Measurements from ENCODE around the gene LSR. TPM values are rescaled to one million over a fixed set of nuclear protein-coding genes. Genes with fewer than 3 reads are reported as not detected.

Gene LSR
- total and polyA plus RNA-seq, 2 of the 4 experiments (the other 2 are of a cell fraction): 0.18 to 0.44 TPM

DNA sequence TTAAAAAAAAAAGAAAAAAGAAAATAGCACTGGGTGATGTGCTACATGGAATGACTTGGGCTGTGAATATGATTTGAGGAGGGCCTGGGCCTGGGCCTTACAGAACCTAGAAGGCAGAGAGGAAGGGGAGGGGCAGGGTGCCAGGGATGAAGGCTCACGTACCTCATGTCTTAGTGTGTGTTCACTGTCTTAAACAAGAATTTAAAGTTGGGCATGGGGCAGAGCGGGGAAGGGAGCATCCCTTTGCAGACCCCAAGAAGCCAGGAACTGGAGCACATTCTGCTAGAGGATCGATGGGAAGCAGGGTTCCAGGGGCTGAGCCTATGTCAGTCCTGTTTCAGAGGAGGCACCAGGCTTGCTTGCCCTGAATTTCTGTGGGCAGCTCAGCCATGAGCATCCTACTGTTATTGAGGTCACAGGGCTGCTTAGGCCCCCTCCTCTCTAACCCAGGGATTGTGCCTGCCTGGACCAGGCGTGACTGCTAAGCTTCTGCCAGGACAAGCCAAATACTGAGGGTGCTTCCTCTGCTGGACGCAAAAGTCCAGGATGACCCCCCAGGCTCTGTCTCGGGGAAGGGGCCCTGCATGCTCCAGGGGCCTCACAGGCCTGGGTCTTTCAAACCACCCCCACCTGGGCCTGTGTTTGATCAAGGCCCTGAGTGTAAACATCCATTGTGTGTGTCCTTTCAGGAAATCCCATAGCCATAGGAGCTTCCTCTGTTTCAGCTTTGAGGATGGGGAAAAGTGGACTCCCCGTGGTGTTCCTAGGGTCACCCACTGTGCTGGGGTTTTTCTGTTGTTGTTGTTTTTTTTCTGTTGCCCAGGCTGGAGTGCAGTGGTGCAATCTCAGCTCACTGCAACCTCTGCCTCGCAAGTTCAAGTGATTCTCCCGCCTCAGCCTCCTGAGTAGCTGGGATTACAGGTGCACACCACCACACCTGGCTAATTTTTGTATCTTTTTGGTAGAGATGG lies 4.8 kb downstream of the LSR start:
- no peak overlapping the region for H4K5ac ChIP-seq (ENCODE audit: low read depth, low read length)
- H3K23ac ChIP-seq (ENCODE audit: low read depth, low read length): no peak overlapping the region
- POLR2A ChIA-PET (ENCODE audit: unreplicated experiment): no interaction called here
- in situ Hi-C loops (cut with MboI; ENCODE audit: low sequenced_read_pairs) (no loop called here), dilution Hi-C loops (cut with HindIII; ENCODE audit: low sequenced_read_pairs, unreplicated experiment) (no loop called here), intact Hi-C loops (cut with micrococcal nuclease) (no loop called here)
- no peak overlapping the region for H3K14ac ChIP-seq (replicated peaks; ENCODE audit: low read depth, low read length)
- ATAC-seq (ENCODE audit: low read depth): no peak
- H4K91ac ChIP-seq (ENCODE audit: insufficient read depth, low read depth, low read length): no peak overlapping the region
- no peak overlapping the region for H2AK5ac ChIP-seq (ENCODE audit: low read depth, low read length)
- H2BK5ac ChIP-seq (ENCODE audit: low read depth, low read length, poor library complexity, severe bottlenecking): no peak overlapping the region
- H4K8ac ChIP-seq (ENCODE audit: low read depth in 2 of 2, low read length in 2 of 2): no peak overlapping the region
- no peak overlapping the region for H2BK120ac ChIP-seq (ENCODE audit: low read depth, low read length)
- no peaks in the 10 kb centered on the region for H4K20me1 ChIP-seq (ENCODE audit: insufficient read depth, low read length)
- no TSS peak for BruUV-seq (replicated peaks)
- H3K4me3 ChIP-seq (ENCODE audit: insufficient read depth, low read depth, low read length): no peak overlapping the region
- no peaks in the 10 kb centered on the region for H3K9me1 ChIP-seq (ENCODE audit: insufficient read depth, low read length)
- H2BK20ac ChIP-seq (ENCODE audit: low read depth, low read length): no peak overlapping the region
- no peaks in the 10 kb centered on the region for H3K36me3 ChIP-seq (ENCODE audit: control insufficient read depth, insufficient read depth, low read length)
- H3K9ac ChIP-seq (ENCODE audit: low read depth, low read length): no peak overlapping the region
- peaks cover 41% of the 10 kb centered on the region for H3K27me3 ChIP-seq (ENCODE audit: control insufficient read depth, insufficient read depth, low read length)
- H2AFZ ChIP-seq (replicated peaks; ENCODE audit: low read length, poor library complexity): no peak overlapping the region
- H3K9me3 ChIP-seq (ENCODE audit: control insufficient read depth, insufficient read depth, low read length): no peaks in the 10 kb centered on the region
- H3K4me2 ChIP-seq (ENCODE audit: low read depth, low read length): no peak overlapping the region
- H2BK15ac ChIP-seq (ENCODE audit: low read depth, low read length): no peak overlapping the region
- H2AK9ac ChIP-seq (replicated peaks; ENCODE audit: low read depth, low read length, poor library complexity): no peak overlapping the region
- 73% methylated on average over 5 of the region's 9 CpGs; no CpG with 5 or more reads in 1 of the 2 experiments for WGBS, 2 experiments (ENCODE audit: extremely low coverage in 2 of 2, insufficient read length in 1 of 2)
- CTCF ChIA-PET: interaction anchor here (1.2 kb wide), 1 partner anchor 13 kb away, joined by 3 read pairs; no protein-coding TSS in a partner anchor
- H3K79me1 ChIP-seq (ENCODE audit: low read depth in 1 of 2, low read length in 2 of 2): no peaks in the 10 kb centered on the region
- no peak overlapping the region for H3K4ac ChIP-seq (ENCODE audit: low read depth, low read length)
- H3K56ac ChIP-seq (ENCODE audit: extremely low read depth, insufficient read depth, low read length): no peak overlapping the region
- no peaks in the 10 kb centered on the region for H3K4me1 ChIP-seq (ENCODE audit: control insufficient read depth, insufficient read depth, low read length)
- no peak for DNase-seq
- no peak overlapping the region for H3K27ac ChIP-seq (ENCODE audit: insufficient read depth, low read length)
- H3K18ac ChIP-seq (ENCODE audit: low read depth, low read length): no peak overlapping the region
- TF ChIP-seq, protein P1, sequence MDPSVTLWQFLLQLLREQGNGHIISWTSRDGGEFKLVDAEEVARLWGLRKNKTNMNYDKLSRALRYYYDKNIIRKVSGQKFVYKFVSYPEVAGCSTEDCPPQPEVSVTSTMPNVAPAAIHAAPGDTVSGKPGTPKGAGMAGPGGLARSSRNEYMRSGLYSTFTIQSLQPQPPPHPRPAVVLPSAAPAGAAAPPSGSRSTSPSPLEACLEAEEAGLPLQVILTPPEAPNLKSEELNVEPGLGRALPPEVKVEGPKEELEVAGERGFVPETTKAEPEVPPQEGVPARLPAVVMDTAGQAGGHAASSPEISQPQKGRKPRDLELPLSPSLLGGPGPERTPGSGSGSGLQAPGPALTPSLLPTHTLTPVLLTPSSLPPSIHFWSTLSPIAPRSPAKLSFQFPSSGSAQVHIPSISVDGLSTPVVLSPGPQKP (IDR thresholded peaks at IDR 0.05; ENCODE audit: borderline replicate concordance, low read depth, low read length): no peak
- TF ChIP-seq, protein P2, sequence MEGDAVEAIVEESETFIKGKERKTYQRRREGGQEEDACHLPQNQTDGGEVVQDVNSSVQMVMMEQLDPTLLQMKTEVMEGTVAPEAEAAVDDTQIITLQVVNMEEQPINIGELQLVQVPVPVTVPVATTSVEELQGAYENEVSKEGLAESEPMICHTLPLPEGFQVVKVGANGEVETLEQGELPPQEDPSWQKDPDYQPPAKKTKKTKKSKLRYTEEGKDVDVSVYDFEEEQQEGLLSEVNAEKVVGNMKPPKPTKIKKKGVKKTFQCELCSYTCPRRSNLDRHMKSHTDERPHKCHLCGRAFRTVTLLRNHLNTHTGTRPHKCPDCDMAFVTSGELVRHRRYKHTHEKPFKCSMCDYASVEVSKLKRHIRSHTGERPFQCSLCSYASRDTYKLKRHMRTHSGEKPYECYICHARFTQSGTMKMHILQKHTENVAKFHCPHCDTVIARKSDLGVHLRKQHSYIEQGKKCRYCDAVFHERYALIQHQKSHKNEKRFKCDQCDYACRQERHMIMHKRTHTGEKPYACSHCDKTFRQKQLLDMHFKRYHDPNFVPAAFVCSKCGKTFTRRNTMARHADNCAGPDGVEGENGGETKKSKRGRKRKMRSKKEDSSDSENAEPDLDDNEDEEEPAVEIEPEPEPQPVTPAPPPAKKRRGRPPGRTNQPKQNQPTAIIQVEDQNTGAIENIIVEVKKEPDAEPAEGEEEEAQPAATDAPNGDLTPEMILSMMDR (conservative IDR thresholded peaks at IDR 0.05; ENCODE audit: low read depth, low read length): no peak
- TF ChIP-seq MAFK (IDR thresholded peaks at IDR 0.05; ENCODE audit: low read depth, low read length) (no peak), SMC3 (IDR thresholded peaks at IDR 0.05; ENCODE audit: low read depth, low read length) (no peak), FOS (IDR thresholded peaks at IDR 0.05; ENCODE audit: low read depth, low read length) (no peak), MXI1 (IDR thresholded peaks at IDR 0.05; ENCODE audit: borderline replicate concordance, low read depth, low read length) (no peak), RAD21 (IDR thresholded peaks at IDR 0.05; ENCODE audit: low read length) (no peak), NFE2L2 (IDR thresholded peaks at IDR 0.05; ENCODE audit: low read depth, low read length) (no peak), CEBPB (IDR thresholded peaks at IDR 0.05; ENCODE audit: low read depth, low read length) (no peak), POLR2A (IDR thresholded peaks at IDR 0.05; ENCODE audit: low read depth, low read length) (no peak), BHLHE40 (IDR thresholded peaks at IDR 0.05; ENCODE audit: low read depth, low read length) (no peak), RCOR1 (IDR thresholded peaks at IDR 0.05; ENCODE audit: insufficient replicate concordance, low read length) (no peak), MAZ (IDR thresholded peaks at IDR 0.05; ENCODE audit: borderline replicate concordance, low read depth, low read length) (no peak)
- TF ChIP-seq, protein P3, sequence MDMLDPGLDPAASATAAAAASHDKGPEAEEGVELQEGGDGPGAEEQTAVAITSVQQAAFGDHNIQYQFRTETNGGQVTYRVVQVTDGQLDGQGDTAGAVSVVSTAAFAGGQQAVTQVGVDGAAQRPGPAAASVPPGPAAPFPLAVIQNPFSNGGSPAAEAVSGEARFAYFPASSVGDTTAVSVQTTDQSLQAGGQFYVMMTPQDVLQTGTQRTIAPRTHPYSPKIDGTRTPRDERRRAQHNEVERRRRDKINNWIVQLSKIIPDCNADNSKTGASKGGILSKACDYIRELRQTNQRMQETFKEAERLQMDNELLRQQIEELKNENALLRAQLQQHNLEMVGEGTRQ (IDR thresholded peaks at IDR 0.05; ENCODE audit: low read depth, low read length): no peak

Data from IMR-90 (cell line).